Measurements from ENCODE around the gene CHSY1.
A peak's percentile ranks its signal among the peaks of the same experiment; 100 is the strongest.

CHSY1 gene

GRCh38 chr15:101210058-101210457 lies 41.8 kb downstream of the CHSY1 start:
- TF ChIP-seq, protein P1, sequence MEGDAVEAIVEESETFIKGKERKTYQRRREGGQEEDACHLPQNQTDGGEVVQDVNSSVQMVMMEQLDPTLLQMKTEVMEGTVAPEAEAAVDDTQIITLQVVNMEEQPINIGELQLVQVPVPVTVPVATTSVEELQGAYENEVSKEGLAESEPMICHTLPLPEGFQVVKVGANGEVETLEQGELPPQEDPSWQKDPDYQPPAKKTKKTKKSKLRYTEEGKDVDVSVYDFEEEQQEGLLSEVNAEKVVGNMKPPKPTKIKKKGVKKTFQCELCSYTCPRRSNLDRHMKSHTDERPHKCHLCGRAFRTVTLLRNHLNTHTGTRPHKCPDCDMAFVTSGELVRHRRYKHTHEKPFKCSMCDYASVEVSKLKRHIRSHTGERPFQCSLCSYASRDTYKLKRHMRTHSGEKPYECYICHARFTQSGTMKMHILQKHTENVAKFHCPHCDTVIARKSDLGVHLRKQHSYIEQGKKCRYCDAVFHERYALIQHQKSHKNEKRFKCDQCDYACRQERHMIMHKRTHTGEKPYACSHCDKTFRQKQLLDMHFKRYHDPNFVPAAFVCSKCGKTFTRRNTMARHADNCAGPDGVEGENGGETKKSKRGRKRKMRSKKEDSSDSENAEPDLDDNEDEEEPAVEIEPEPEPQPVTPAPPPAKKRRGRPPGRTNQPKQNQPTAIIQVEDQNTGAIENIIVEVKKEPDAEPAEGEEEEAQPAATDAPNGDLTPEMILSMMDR (IDR thresholded peaks at IDR 0.05; ENCODE audit: borderline replicate concordance, insufficient read depth, low read depth, low read length), result no peak
- H3K4me3 ChIP-seq (ENCODE audit: low read depth, low read length), result no peak overlapping the region

DNA sequence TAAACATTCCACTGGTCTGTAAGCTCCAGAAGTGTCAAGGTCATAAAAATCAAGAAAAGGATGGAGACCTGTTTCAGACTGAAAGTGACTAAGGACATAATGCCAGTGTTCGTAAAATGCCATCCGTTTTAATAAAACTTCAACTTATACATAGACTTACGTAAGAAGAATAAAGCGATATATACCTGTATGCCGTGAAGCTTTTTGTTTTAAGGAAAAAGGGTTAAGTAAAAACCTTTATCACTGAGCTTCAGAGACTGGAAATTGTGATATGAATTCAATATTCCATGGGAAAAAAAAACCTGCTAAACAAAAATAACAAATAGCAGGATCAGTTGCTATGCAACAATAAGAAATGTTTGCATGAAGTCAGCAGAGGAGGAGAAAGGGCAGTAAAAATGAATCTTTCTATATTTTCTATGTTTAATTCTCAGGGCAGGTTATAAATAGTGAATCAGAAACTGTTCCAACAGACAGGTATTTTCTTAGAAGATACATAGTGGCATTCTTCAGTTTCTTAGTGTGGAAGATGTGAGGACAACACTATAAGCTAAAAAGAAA lies 42.5 kb downstream of the CHSY1 start:
- no peak overlapping the region for H3K4me3 ChIP-seq (ENCODE audit: low read depth, low read length)
- TF ChIP-seq, protein P1 (IDR thresholded peaks at IDR 0.05; ENCODE audit: borderline replicate concordance, insufficient read depth, low read depth, low read length), result no peak

- TF ChIP-seq, protein P1 (IDR thresholded peaks at IDR 0.05; ENCODE audit: borderline replicate concordance, insufficient read depth, low read depth, low read length), result no peak
- no peak overlapping the region for H3K4me3 ChIP-seq (ENCODE audit: low read depth, low read length)
These were observed 44.0 kb downstream of the CHSY1 start for GRCh38 chr15:101207867-101208288.

GRCh38 chr15:101206176-101206591 lies 45.7 kb downstream of the CHSY1 start:
- TF ChIP-seq, protein P1 (IDR thresholded peaks at IDR 0.05; ENCODE audit: borderline replicate concordance, insufficient read depth, low read depth, low read length), result no peak
- peak overlapping the region; percentile 10 for H3K4me3 ChIP-seq (ENCODE audit: low read depth, low read length)

- TF ChIP-seq, protein P1 (IDR thresholded peaks at IDR 0.05; ENCODE audit: borderline replicate concordance, insufficient read depth, low read depth, low read length), result no peak
- no peak overlapping the region for H3K4me3 ChIP-seq (ENCODE audit: low read depth, low read length)
These were observed 46.9 kb downstream of the CHSY1 start for GRCh38 chr15:101204739-101205535.

DNA sequence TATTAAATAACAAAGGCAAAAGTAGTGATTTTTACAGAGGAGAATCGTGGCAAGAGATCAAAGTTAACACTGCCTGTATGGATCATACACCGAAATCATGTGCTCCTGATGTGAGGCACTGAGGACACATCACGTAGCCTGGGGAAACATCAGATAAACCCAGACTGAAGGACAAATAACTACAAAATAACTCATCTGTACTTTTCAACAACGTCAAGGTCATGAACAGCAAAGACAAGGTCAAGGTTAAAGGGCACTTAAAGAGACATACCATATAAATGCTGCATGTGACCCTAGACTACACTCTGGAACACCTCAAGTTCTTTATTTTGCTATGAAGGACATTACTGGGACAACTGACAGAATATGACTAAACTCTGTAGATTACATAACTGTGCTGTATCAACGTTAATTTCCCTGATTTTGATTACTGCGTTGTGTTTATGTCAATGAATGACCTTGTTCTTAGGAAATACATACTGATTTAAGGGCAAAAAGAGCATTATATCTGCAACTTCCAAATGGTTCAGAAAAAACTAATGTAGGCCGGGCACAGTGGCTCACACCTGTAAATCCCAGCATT lies 48.1 kb downstream of the CHSY1 start:
- H3K4me3 ChIP-seq (ENCODE audit: low read depth, low read length), result no peak overlapping the region
- TF ChIP-seq, protein P1 (IDR thresholded peaks at IDR 0.05; ENCODE audit: borderline replicate concordance, insufficient read depth, low read depth, low read length), result no peak

Data from GM12875 (cell line).